HFF-Myc (cell line): ENCODE measurements around the gene PROSER2.

ENCODE experiments used
- DNase-seq: peaks from one replicate; pipeline ENCODE4 v3.0.0-alpha.2; 2011; ENCODE audit warnings: low read depth; ENCODE audit errors: extremely low read depth
- H3K4me3 ChIP-seq: replicated peaks from 2 replicates; pipeline ENCODE4 v1.5.1; 2011; ENCODE audit warnings: low read depth, mild to moderate bottlenecking, control low read depth, low read length
- TF ChIP-seq, protein P1 (sequence below): IDR thresholded peaks from 2 replicates; pipeline ENCODE4 v1.5.1; 2012; ENCODE audit warnings: mild to moderate bottlenecking, low read depth, low read length, control low read depth; ENCODE audit errors: missing control alignments

PROSER2 gene

DNA sequence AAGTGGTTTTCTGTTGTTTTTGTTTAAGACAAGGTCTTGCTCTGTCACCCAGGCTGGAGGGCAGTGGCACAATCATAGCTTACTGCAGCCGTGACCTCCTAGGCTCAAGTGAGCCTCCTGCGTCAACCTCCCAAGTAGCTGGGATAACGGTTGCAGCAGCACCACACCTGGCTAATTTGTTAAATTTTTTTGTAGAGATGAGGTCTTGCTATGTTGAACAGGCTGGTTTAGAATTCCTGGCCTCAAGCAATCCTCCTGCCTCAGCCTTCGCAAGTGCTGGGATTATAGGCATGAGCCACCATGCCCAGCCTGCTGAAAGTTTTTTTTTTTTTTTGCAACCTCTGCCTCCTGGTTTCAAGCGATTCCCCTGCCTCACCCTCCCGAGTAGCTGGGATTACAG, 31.1 kb downstream of the PROSER2 start:
- no peak for DNase-seq
- no peak overlapping the region for H3K4me3 ChIP-seq
- TF ChIP-seq, protein P1, sequence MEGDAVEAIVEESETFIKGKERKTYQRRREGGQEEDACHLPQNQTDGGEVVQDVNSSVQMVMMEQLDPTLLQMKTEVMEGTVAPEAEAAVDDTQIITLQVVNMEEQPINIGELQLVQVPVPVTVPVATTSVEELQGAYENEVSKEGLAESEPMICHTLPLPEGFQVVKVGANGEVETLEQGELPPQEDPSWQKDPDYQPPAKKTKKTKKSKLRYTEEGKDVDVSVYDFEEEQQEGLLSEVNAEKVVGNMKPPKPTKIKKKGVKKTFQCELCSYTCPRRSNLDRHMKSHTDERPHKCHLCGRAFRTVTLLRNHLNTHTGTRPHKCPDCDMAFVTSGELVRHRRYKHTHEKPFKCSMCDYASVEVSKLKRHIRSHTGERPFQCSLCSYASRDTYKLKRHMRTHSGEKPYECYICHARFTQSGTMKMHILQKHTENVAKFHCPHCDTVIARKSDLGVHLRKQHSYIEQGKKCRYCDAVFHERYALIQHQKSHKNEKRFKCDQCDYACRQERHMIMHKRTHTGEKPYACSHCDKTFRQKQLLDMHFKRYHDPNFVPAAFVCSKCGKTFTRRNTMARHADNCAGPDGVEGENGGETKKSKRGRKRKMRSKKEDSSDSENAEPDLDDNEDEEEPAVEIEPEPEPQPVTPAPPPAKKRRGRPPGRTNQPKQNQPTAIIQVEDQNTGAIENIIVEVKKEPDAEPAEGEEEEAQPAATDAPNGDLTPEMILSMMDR: no peak

GRCh38 chr10:11856089-11856488, 32.9 kb downstream of the PROSER2 start:
- TF ChIP-seq, protein P1: no peak
- no peak for DNase-seq
- no peak overlapping the region for H3K4me3 ChIP-seq

DNA sequence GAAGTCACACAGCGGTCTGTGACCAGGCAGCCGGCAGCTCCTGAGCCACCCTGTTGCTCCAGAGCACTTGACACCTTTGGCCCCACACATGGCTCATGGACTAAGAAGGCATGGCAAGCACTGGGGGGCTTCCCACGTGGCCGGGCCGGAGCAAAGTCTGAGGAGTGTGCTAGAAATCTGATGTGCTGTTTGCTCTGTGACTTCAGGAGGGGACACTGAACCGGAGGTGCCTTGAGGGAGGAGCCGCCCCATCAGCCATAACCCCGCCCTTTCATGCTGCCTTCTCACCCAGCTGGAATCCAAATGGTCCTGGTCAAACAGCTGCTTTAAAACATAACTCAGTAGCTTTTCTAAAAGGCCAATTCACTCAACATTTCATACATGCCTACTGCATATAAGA, 33.5 kb downstream of the PROSER2 start:
- TF ChIP-seq, protein P1: no peak
- DNase-seq: no peak
- H3K4me3 ChIP-seq: no peak overlapping the region

- TF ChIP-seq, protein P1: no peak
- no peak overlapping the region for H3K4me3 ChIP-seq
- DNase-seq: no peak
Observed at GRCh38 chr10:11858093-11858492, 34.9 kb downstream of the PROSER2 start.

DNA sequence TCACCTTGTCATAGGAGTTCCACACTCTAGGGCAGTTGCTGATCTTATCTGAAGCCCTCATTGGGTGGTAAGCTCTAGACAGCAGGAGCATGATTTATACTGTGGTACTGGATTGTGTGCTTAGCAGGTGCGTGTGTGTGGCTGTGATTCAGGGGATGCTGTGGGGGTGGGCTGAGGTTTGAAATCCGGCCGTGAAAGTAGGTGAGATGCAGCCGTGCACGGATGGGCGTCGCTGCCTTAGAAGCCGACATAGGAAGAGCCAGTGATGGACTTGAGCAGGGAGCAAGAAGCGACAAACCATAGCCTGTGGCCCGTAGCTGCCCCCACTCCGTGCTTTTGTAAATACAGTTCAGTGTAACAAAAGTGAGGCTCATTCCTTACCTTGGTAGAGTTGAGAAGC, 38.2 kb downstream of the PROSER2 start:
- TF ChIP-seq, protein P1: no peak
- H3K4me3 ChIP-seq: no peak overlapping the region
- no peak for DNase-seq

GRCh38 chr10:11861811-11862428, 38.8 kb downstream of the PROSER2 start:
- no peak for DNase-seq
- TF ChIP-seq, protein P1: no peak
- H3K4me3 ChIP-seq: no peak overlapping the region
